B cell (primary cell): ENCODE measurements around the gene SLC47A2. TPM values are rescaled to one million over a fixed set of nuclear protein-coding genes. Genes with fewer than 3 reads are reported as not detected.

Source experiments
- ATAC-seq: fragments of 200-7000 bp; cut with Tn5 transposase; one replicate; pipeline ENCODE4 v1.10.0; 2021; ENCODE audit warnings: low read depth, mild to moderate bottlenecking, moderate number of reproducible peaks, moderate library complexity
- CTCF ChIA-PET: fragments of 350-600 bp; sonication (Branson Sonifier 250); formaldehyde crosslinking; loops from one replicate; lab custom pipeline; 2021; ENCODE audit warnings: antibody characterized with exemption, inconsistent platforms; lab: Charles Lee
- POLR2A ChIA-PET: fragments of 350-600 bp; sonication (Branson Sonifier 250); formaldehyde crosslinking; loops from one replicate; lab custom pipeline; 2021; ENCODE audit warnings: antibody characterized with exemption; lab: Charles Lee
- DNase-seq: peaks from one replicate; pipeline ENCODE4 v3.0.0; 2013
- H2AFZ ChIP-seq: 2 replicates; pipeline ENCODE4 v1.6.1; 2012; ENCODE audit warnings: mild to moderate bottlenecking, low read depth, low read length; ENCODE audit not compliant: insufficient read depth, poor library complexity, severe bottlenecking
- H3K27ac ChIP-seq, 2 donors: 1 replicate in 1 of 2; 2 replicates in 1 of 2; pipeline ENCODE4 v1.5.1; 2012 to 2013; ENCODE audit warnings: low read length in 2 of 2, mild to moderate bottlenecking in 2 of 2, moderate library complexity in 1 of 2
- H3K27me3 ChIP-seq, 4 experiments: fragments of 200-600 bp in 1 of 4; sonication (generic) in 1 of 4; replicated peaks in 1 of 4; 1 replicate in 2 of 4; 2 replicates in 2 of 4; pipeline versions ENCODE4 v1.6.1 to v1.7.0; 2013 to 2016; ENCODE audit warnings: low read length in 3 of 4, mild to moderate bottlenecking in 2 of 4, mixed read lengths in 1 of 4, moderate library complexity in 1 of 4; ENCODE audit not compliant: insufficient read depth in 4 of 4, control insufficient read depth in 3 of 4; ENCODE audit errors: control extremely low read depth in 1 of 4
- H3K36me3 ChIP-seq, 2 experiments: replicated peaks in 1 of 2; 1 replicate in 1 of 2; 2 replicates in 1 of 2; pipeline versions ENCODE4 v1.6.1 to v1.7.1; 2013; ENCODE audit warnings: low read length in 1 of 2; ENCODE audit not compliant: insufficient read depth in 2 of 2, control insufficient read depth in 1 of 2; ENCODE audit errors: control extremely low read depth in 1 of 2, extremely low read depth in 1 of 2
- H3K4me1 ChIP-seq, 2 donors: fragments of 200-600 bp in 1 of 2; sonication (generic) in 1 of 2; 1 replicate in 1 of 2; 2 replicates in 1 of 2; pipeline versions ENCODE4 v1.5.1 to v1.6.1; 2013 to 2017; ENCODE audit warnings: low read length in 2 of 2; ENCODE audit not compliant: control insufficient read depth in 2 of 2, insufficient read depth in 2 of 2
- H3K4me2 ChIP-seq: replicated peaks from 2 replicates; pipeline ENCODE3; 2012; ENCODE audit warnings: mild to moderate bottlenecking, low read depth, low read length; ENCODE audit not compliant: poor library complexity, severe bottlenecking
- H3K4me3 ChIP-seq, 5 experiments: fragments of 200-600 bp in 1 of 5; sonication (generic) in 1 of 5; 1 replicate in 3 of 5; 2 replicates in 2 of 5; pipeline versions ENCODE4 v1.5.1 to v1.7.0; 2011 to 2016; ENCODE audit warnings: low read length in 4 of 5, mild to moderate bottlenecking in 4 of 5, low read depth in 2 of 5, control low read depth in 1 of 5, moderate library complexity in 1 of 5; ENCODE audit not compliant: insufficient read depth in 1 of 5; ENCODE audit errors: control extremely low read depth in 1 of 5, extremely low read depth in 1 of 5
- H3K79me2 ChIP-seq: fragments of 200-600 bp; sonication (generic); one replicate; pipeline ENCODE4 v1.6.0; 2016; ENCODE audit warnings: low read length; ENCODE audit not compliant: control insufficient read depth, insufficient read depth
- H3K9ac ChIP-seq: fragments of 200-600 bp; sonication (generic); 2 replicates; pipeline ENCODE4 v1.6.1; 2017; ENCODE audit warnings: mild to moderate bottlenecking, low read length, moderate library complexity
- H3K9me3 ChIP-seq, 3 donors: one replicate each; pipeline versions ENCODE4 v1.6.1 to v1.7.1; 2013; ENCODE audit warnings: low read length in 2 of 3; ENCODE audit not compliant: control insufficient read depth in 2 of 3, insufficient read depth in 1 of 3; ENCODE audit errors: control extremely low read depth in 1 of 3
- H4K20me1 ChIP-seq: 2 replicates; pipeline ENCODE4 v1.6.0; 2012; ENCODE audit warnings: mild to moderate bottlenecking, low read length; ENCODE audit not compliant: insufficient read depth, control insufficient read depth, poor library complexity, severe bottlenecking
- H3K27ac Mint-ChIP-seq: one replicate; pipeline ENCODE4 v1.8.0; 2021; ENCODE audit warnings: mixed read lengths
- H3K27me3 Mint-ChIP-seq: one replicate; pipeline ENCODE4 v1.8.0; 2021; ENCODE audit warnings: mixed read lengths
- H3K4me1 Mint-ChIP-seq: one replicate; pipeline ENCODE4 v1.8.0; 2021; ENCODE audit warnings: mixed read lengths
- H3K4me3 Mint-ChIP-seq: one replicate; pipeline ENCODE4 v1.8.0; 2021; ENCODE audit warnings: mixed read lengths
- H3K9me3 Mint-ChIP-seq: one replicate; pipeline ENCODE4 v1.8.0; 2022; ENCODE audit warnings: mixed read lengths; ENCODE audit not compliant: insufficient read depth
- CTCF ChIP-seq: fragments of 200-600 bp; IDR thresholded peaks from one replicate; pipeline ENCODE4 v1.8.0; 2022; ENCODE audit warnings: antibody characterized with exemption, mild to moderate bottlenecking
- EZH2 ChIP-seq: IDR thresholded peaks from 2 replicates; pipeline ENCODE4 v1.6.1; 2012; ENCODE audit warnings: borderline replicate concordance, low read depth, mild to moderate bottlenecking, moderate library complexity, low read length; ENCODE audit not compliant: insufficient read depth, poor library complexity, severe bottlenecking
- WGBS: methylation state at CpG from one replicate; pipeline ENCODE4 v1.1.5; 2013; ENCODE audit warnings: missing lambda C conversion rate; ENCODE audit not compliant: insufficient coverage; 5-methylcytosine and 5-hydroxymethylcytosine counted together
- intact Hi-C: fragments of 100-400 bp; cut with micrococcal nuclease; formaldehyde crosslinking; loops from one replicate; pipeline ENCODE4 v1.10.0; 2022
- polyA plus RNA-seq: library from polyadenylated mRNA; depleted of rRNA; stranded (reverse); fragments of >200 nt; gene quantifications from 2 replicates; pipeline ENCODE4 v1.2.3, GENCODE V29; 2012
- total RNA-seq, 2 donors: library from RNA; stranded (reverse); fragments of 120-200 nt in 1 of 2; gene quantifications; 1 replicate in 1 of 2; 2 replicates in 1 of 2; pipeline versions ENCODE4 v1.2.3 to v1.2.4, GENCODE V29; 2013 to 2022

The SLC47A2 gene
- total and polyA plus RNA-seq, 2 donors (not counting 1 experiment from before 2014, with no cell fraction given) = not detected

DNA sequence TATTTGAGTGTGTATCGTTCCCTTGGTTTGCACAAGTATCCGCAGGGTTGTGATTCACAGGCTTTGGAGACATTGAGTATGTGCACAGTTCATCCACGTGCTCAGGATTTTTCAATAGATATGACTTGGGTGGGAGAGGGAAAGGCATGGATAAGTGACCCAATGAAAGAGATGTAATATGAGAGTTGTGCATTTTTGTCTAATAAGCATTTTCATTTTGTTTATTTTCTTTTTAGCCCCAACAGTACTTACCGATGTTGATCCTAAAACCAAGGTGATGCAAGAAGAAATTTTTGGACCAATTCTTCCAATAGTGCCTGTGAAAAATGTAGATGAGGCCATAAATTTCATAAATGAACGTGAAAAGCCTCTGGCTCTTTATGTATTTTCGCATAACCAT is 53.3 kb downstream of the SLC47A2 start:
- no peaks in the 10 kb centered on the region for H3K4me1 Mint-ChIP-seq
- no peak overlapping the region for H3K27ac Mint-ChIP-seq
- DNase-seq = no peak
- Histone ChIP-seq H3K4me1 (no peaks in the 10 kb centered on the region), H2AFZ (no peak overlapping the region), H3K9me3 (no peaks in the 10 kb centered on the region), H3K79me2 (no peaks in the 10 kb centered on the region), H4K20me1 (no peaks in the 10 kb centered on the region), H3K4me2 (no peak overlapping the region), H3K4me3 (no peak overlapping the region), H3K27me3 (no peaks in the 10 kb centered on the region), H3K9ac (no peak overlapping the region), H3K27ac (no peak overlapping the region), H3K36me3 (peaks cover 0 to 22% of the 10 kb centered on the region in 2 experiments)
- intact Hi-C loops = no loop called here
- TF ChIP-seq EZH2 (no peak), CTCF (no peak)
- 100% methylated on average over 2 of the region's 6 CpGs for WGBS
- POLR2A ChIA-PET = no interaction called here
- CTCF ChIA-PET = no interaction called here
- no peak for ATAC-seq
- no peaks in the 10 kb centered on the region for H3K9me3 Mint-ChIP-seq
- H3K27me3 Mint-ChIP-seq = no peaks in the 10 kb centered on the region
- no peak overlapping the region for H3K4me3 Mint-ChIP-seq

- DNase-seq (no peak), ATAC-seq (no peak)
- Mint-ChIP-seq H3K4me3 (no peak overlapping the region), H3K4me1 (peaks cover 11% of the 10 kb centered on the region), H3K9me3 (no peaks in the 10 kb centered on the region), H3K27ac (no peak overlapping the region), H3K27me3 (no peaks in the 10 kb centered on the region)
- Histone ChIP-seq H3K4me3 (no peak overlapping the region), H3K36me3 (peaks cover 3 to 26% of the 10 kb centered on the region in 2 experiments), H3K27me3 (no peaks in the 10 kb centered on the region), H3K4me2 (no peak overlapping the region), H3K9me3 (no peaks in the 10 kb centered on the region), H4K20me1 (no peaks in the 10 kb centered on the region), H2AFZ (no peak overlapping the region), H3K4me1 (no peaks in the 10 kb centered on the region), H3K27ac (no peak overlapping the region), H3K9ac (no peak overlapping the region), H3K79me2 (no peaks in the 10 kb centered on the region)
- CTCF ChIA-PET = no interaction called here
- POLR2A ChIA-PET = no interaction called here
- intact Hi-C loops = no loop called here
- WGBS = 100% methylated on average over 1 of the region's 3 CpGs
- no peak for TF ChIP-seq EZH2
- TF ChIP-seq CTCF = no peak
Observed at GRCh38 chr17:19661121-19661520, 55.3 kb downstream of the SLC47A2 start.
